ENCODE results near the gene HIBCH. TPM values are rescaled to one million over a fixed set of nuclear protein-coding genes. Genes with fewer than 3 reads are reported as not detected.

The HIBCH gene
- total and polyA plus RNA-seq, 10 donors, result 12.0 to 38.7 (median 25.5) TPM

GRCh38 chr2:190180313-190181122 is 139.1 kb downstream of the HIBCH start:
- Histone ChIP-seq H3K36me3 (no peaks in the 10 kb centered on the region), H3K9me3 (no peaks in the 10 kb centered on the region), H3K27me3 (replicated peaks in 1 of 7) (peaks cover 0 to 19% (median 7%) of the 10 kb centered on the region in 7 donors), H3K4me3 (peak overlapping the region; percentile 45 to 76 (median 54)), H3K4me1 (peaks cover 0 to 35% (median 20%) of the 10 kb centered on the region in 6 donors), H3K27ac (peak overlapping the region; percentile 56 to 82 (median 66))
- DNase-seq, result peak; percentile 85
- 0 to 1% (median 1%) methylated on average over 14 to 82 of the region's 82 CpGs for WGBS, 5 donors
- TF ChIP-seq POLR2AphosphoS5 (IDR thresholded peaks at IDR 0.05), result peak; percentile 20 to 64 (median 62)
- TF ChIP-seq POLR2A (IDR thresholded peaks at IDR 0.05), result no peak
- peak in 6 of 11 experiments; percentile 15 to 53 (median 44) for TF ChIP-seq CTCF (IDR thresholded peaks at IDR 0.05 in 8 of 11, conservative IDR thresholded peaks at IDR 0.05 in 3 of 11)
- intact Hi-C loops (cut with DNase I; ENCODE audit: low total_unique reads), result no loop called here

DNA sequence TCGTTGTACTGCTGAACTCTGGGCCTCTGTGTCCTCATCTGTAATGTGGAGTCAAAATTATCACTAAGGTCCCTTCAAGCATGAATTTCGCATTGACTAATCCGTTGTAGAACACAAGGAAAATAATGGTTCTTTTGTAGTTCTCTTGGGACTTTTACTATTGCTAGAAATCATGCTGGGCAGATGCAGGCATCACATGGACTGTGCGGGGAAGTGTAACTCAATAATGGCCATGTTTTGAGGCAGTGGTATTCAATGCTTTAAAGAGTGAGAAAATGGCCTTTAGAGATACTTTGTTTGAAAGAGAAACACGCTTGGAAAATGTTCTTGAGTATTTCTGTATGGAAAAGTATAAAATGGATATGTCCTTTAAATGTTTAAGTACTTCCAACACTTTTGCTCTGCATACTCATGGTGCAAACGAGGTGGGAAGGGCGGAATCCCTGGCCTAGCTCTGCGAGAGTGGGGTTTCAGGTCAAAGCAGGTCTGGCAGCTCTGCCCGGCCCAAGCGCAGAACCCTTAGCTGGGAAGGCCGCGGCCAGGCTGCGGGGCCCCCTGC is 139.8 kb downstream of the HIBCH start:
- H3K27me3 ChIP-seq (replicated peaks in 1 of 7), result peaks cover 0 to 19% (median 7%) of the 10 kb centered on the region in 7 donors
- DNase-seq, result no peak
- TF ChIP-seq CTCF (IDR thresholded peaks at IDR 0.05 in 8 of 11, conservative IDR thresholded peaks at IDR 0.05 in 3 of 11) (peak in 2 of 11 experiments; percentile 47 to 56), POLR2AphosphoS5 (IDR thresholded peaks at IDR 0.05) (no peak)
- peak overlapping the region in 7 of 8 donors; percentile 58 to 82 (median 70) for H3K27ac ChIP-seq
- WGBS, 5 donors, result 40 to 49% (median 45%) methylated on average over 13 of the region's 13 CpGs
- H3K4me3 ChIP-seq, result peak overlapping the region; percentile 45 to 76 (median 54)
- intact Hi-C loops (cut with DNase I; ENCODE audit: low total_unique reads), result no loop called here
- no peaks in the 10 kb centered on the region for H3K9me3 ChIP-seq
- no peaks in the 10 kb centered on the region for H3K36me3 ChIP-seq
- H3K4me1 ChIP-seq, result peaks cover 0 to 35% (median 20%) of the 10 kb centered on the region in 6 donors

GRCh38 chr2:190178066-190178722 is 141.4 kb downstream of the HIBCH start:
- 96 to 99% (median 97%) methylated on average over 11 of the region's 11 CpGs for WGBS, 5 donors
- no peak overlapping the region for H3K27ac ChIP-seq
- no peak overlapping the region for H3K4me3 ChIP-seq
- H3K27me3 ChIP-seq (replicated peaks in 1 of 7), result peaks cover 0 to 19% (median 7%) of the 10 kb centered on the region in 7 donors
- intact Hi-C loops (cut with DNase I; ENCODE audit: low total_unique reads), result no loop called here
- peaks cover 0 to 5% (median 0%) of the 10 kb centered on the region in 8 donors for H3K9me3 ChIP-seq
- peaks cover 0 to 35% (median 20%) of the 10 kb centered on the region in 6 donors for H3K4me1 ChIP-seq
- H3K36me3 ChIP-seq, result no peaks in the 10 kb centered on the region
- no peak for DNase-seq
- no peak for TF ChIP-seq POLR2AphosphoS5 (IDR thresholded peaks at IDR 0.05)
- no peak for TF ChIP-seq POLR2A (IDR thresholded peaks at IDR 0.05)
- TF ChIP-seq CTCF (IDR thresholded peaks at IDR 0.05 in 8 of 11, conservative IDR thresholded peaks at IDR 0.05 in 3 of 11), result no peak
